ENCODE data around the gene TMEM184B.

TMEM184B gene

GRCh38 chr22:38214302-38215056, 58.3 kb downstream of the TMEM184B start:
- H3K4me1 ChIP-seq (ENCODE audit: control insufficient read depth, low read length): no peaks in the 10 kb centered on the region
- no peaks in the 10 kb centered on the region for H3K9me2 ChIP-seq (replicated peaks; ENCODE audit: control insufficient read depth, low read length)
- no peaks in the 10 kb centered on the region for H3K79me2 ChIP-seq (ENCODE audit: control insufficient read depth, low read length)
- no peaks in the 10 kb centered on the region; the same call in 1 of the 2 replicates for H3F3A ChIP-seq (ENCODE audit: control insufficient read depth, insufficient read depth)
- no peaks in the 10 kb centered on the region for H3K27me3 ChIP-seq (ENCODE audit: control insufficient read depth, low read length)
- H3K4me2 ChIP-seq (ENCODE audit: low read length): no peak overlapping the region
- no peaks in the 10 kb centered on the region for H3K9me3 ChIP-seq (ENCODE audit: control insufficient read depth, insufficient read depth, low read length)
- TF ChIP-seq, protein P1, sequence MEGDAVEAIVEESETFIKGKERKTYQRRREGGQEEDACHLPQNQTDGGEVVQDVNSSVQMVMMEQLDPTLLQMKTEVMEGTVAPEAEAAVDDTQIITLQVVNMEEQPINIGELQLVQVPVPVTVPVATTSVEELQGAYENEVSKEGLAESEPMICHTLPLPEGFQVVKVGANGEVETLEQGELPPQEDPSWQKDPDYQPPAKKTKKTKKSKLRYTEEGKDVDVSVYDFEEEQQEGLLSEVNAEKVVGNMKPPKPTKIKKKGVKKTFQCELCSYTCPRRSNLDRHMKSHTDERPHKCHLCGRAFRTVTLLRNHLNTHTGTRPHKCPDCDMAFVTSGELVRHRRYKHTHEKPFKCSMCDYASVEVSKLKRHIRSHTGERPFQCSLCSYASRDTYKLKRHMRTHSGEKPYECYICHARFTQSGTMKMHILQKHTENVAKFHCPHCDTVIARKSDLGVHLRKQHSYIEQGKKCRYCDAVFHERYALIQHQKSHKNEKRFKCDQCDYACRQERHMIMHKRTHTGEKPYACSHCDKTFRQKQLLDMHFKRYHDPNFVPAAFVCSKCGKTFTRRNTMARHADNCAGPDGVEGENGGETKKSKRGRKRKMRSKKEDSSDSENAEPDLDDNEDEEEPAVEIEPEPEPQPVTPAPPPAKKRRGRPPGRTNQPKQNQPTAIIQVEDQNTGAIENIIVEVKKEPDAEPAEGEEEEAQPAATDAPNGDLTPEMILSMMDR (IDR thresholded peaks at IDR 0.05; ENCODE audit: low read depth, low read length, poor library complexity, severe bottlenecking): no peak
- TF ChIP-seq EZH2phosphoT487 (IDR thresholded peaks at IDR 0.05; ENCODE audit: borderline replicate concordance, low read length): no peak
- H3K36me3 ChIP-seq (ENCODE audit: control insufficient read depth, low read length): no peaks in the 10 kb centered on the region
- no peak overlapping the region for H3K27ac ChIP-seq (ENCODE audit: low read depth, low read length)
- no peaks in the 10 kb centered on the region for H4K20me1 ChIP-seq (ENCODE audit: control insufficient read depth, insufficient read depth, low read depth, low read length)
- H3K4me3 ChIP-seq (ENCODE audit: low read length): no peak overlapping the region

DNA sequence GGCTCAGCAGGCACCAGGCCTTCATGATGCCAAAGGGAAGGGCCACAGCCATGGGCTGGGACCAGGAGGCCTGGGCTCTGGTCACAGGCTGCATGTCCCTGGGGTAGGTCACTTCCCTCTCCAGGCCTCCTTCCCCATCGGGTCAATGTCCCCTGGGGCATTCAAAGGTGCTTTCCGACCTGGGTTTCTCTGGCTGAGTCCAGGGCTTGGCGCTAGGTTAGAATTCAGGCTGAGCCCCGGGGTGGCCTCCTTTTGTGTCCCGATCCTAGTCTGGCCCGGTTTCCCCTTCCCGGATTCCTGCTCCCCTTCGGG, 58.9 kb downstream of the TMEM184B start:
- no peak overlapping the region for H3K4me2 ChIP-seq (ENCODE audit: low read length)
- no peak for TF ChIP-seq EZH2phosphoT487 (IDR thresholded peaks at IDR 0.05; ENCODE audit: borderline replicate concordance, low read length)
- no peaks in the 10 kb centered on the region for H3K9me2 ChIP-seq (replicated peaks; ENCODE audit: control insufficient read depth, low read length)
- no peaks in the 10 kb centered on the region for H3K36me3 ChIP-seq (ENCODE audit: control insufficient read depth, low read length)
- H3K27me3 ChIP-seq (ENCODE audit: control insufficient read depth, low read length): no peaks in the 10 kb centered on the region
- no peaks in the 10 kb centered on the region for H4K20me1 ChIP-seq (ENCODE audit: control insufficient read depth, insufficient read depth, low read depth, low read length)
- H3K9me3 ChIP-seq (ENCODE audit: control insufficient read depth, insufficient read depth, low read length): no peaks in the 10 kb centered on the region
- no peak overlapping the region for H3K27ac ChIP-seq (ENCODE audit: low read depth, low read length)
- no peak overlapping the region for H3K4me3 ChIP-seq (ENCODE audit: low read length)
- H3K79me2 ChIP-seq (ENCODE audit: control insufficient read depth, low read length): no peaks in the 10 kb centered on the region
- H3K4me1 ChIP-seq (ENCODE audit: control insufficient read depth, low read length): no peaks in the 10 kb centered on the region
- H3F3A ChIP-seq (ENCODE audit: control insufficient read depth, insufficient read depth): no peaks in the 10 kb centered on the region; the same call in 1 of the 2 replicates

- no peaks in the 10 kb centered on the region for H3K36me3 ChIP-seq (ENCODE audit: control insufficient read depth, low read length)
- no peaks in the 10 kb centered on the region for H3K4me1 ChIP-seq (ENCODE audit: control insufficient read depth, low read length)
- H3K4me3 ChIP-seq (ENCODE audit: low read length): no peak overlapping the region
- no peak overlapping the region for H3K27ac ChIP-seq (ENCODE audit: low read depth, low read length)
- no peaks in the 10 kb centered on the region for H4K20me1 ChIP-seq (ENCODE audit: control insufficient read depth, insufficient read depth, low read depth, low read length)
- no peaks in the 10 kb centered on the region for H3K79me2 ChIP-seq (ENCODE audit: control insufficient read depth, low read length)
- H3K27me3 ChIP-seq (ENCODE audit: control insufficient read depth, low read length): no peaks in the 10 kb centered on the region
- H3F3A ChIP-seq (ENCODE audit: control insufficient read depth, insufficient read depth): no peaks in the 10 kb centered on the region; the same call in 1 of the 2 replicates
- H3K9me2 ChIP-seq (replicated peaks; ENCODE audit: control insufficient read depth, low read length): no peaks in the 10 kb centered on the region
- H3K9me3 ChIP-seq (ENCODE audit: control insufficient read depth, insufficient read depth, low read length): no peaks in the 10 kb centered on the region
- H3K4me2 ChIP-seq (ENCODE audit: low read length): no peak overlapping the region
- TF ChIP-seq, protein P1 (IDR thresholded peaks at IDR 0.05; ENCODE audit: low read depth, low read length, poor library complexity, severe bottlenecking): no peak
- TF ChIP-seq EZH2phosphoT487 (IDR thresholded peaks at IDR 0.05; ENCODE audit: borderline replicate concordance, low read length): no peak
Measured at GRCh38 chr22:38213319-38213989, 59.4 kb downstream of the TMEM184B start.

- H3K27me3 ChIP-seq (ENCODE audit: control insufficient read depth, low read length): no peaks in the 10 kb centered on the region
- no peak overlapping the region for H3K4me2 ChIP-seq (ENCODE audit: low read length)
- no peaks in the 10 kb centered on the region for H3K9me2 ChIP-seq (replicated peaks; ENCODE audit: control insufficient read depth, low read length)
- H3K27ac ChIP-seq (ENCODE audit: low read depth, low read length): no peak overlapping the region
- no peak overlapping the region for H3K4me3 ChIP-seq (ENCODE audit: low read length)
- no peaks in the 10 kb centered on the region; the same call in 1 of the 2 replicates for H3F3A ChIP-seq (ENCODE audit: control insufficient read depth, insufficient read depth)
- H4K20me1 ChIP-seq (ENCODE audit: control insufficient read depth, insufficient read depth, low read depth, low read length): no peaks in the 10 kb centered on the region
- H3K9me3 ChIP-seq (ENCODE audit: control insufficient read depth, insufficient read depth, low read length): no peaks in the 10 kb centered on the region
- TF ChIP-seq, protein P1 (IDR thresholded peaks at IDR 0.05; ENCODE audit: low read depth, low read length, poor library complexity, severe bottlenecking): no peak
- TF ChIP-seq EZH2phosphoT487 (IDR thresholded peaks at IDR 0.05; ENCODE audit: borderline replicate concordance, low read length): no peak
- no peaks in the 10 kb centered on the region for H3K36me3 ChIP-seq (ENCODE audit: control insufficient read depth, low read length)
- H3K79me2 ChIP-seq (ENCODE audit: control insufficient read depth, low read length): no peaks in the 10 kb centered on the region
- no peaks in the 10 kb centered on the region for H3K4me1 ChIP-seq (ENCODE audit: control insufficient read depth, low read length)
Measured at GRCh38 chr22:38212442-38212841, 60.4 kb downstream of the TMEM184B start.
